Measurements from ENCODE around the gene ZIC5.

Gene ZIC5
- total RNA-seq, result 0 to 0.04 (median 0) reads per million in 3 experiments

GRCh38 chr13:99971576-99972189 lies at the start of gene ZIC5:
ZIC5 (minus strand) TSS chr13:99971767; CDS start chr13:99971603, 164 bp downstream.
- DNase-seq, result no peak

GRCh38 chr13:100019780-100020356 lies 48.3 kb upstream of the ZIC5 start:
- no peak for DNase-seq

GRCh38 chr13:100014621-100015020 lies 43.1 kb upstream of the ZIC5 start:
- DNase-seq, result no peak

GRCh38 chr13:99998261-99998660 lies 26.7 kb upstream of the ZIC5 start:
- no peak for DNase-seq

GRCh38 chr13:99997702-99998214 lies 26.2 kb upstream of the ZIC5 start:
- no peak for DNase-seq

GRCh38 chr13:99996381-99996973 lies 24.9 kb upstream of the ZIC5 start:
- no peak for DNase-seq

GRCh38 chr13:99995589-99996380 lies 24.2 kb upstream of the ZIC5 start:
- DNase-seq, result no peak

- no peak for DNase-seq
These were observed 23.6 kb upstream of the ZIC5 start for GRCh38 chr13:99995104-99995588.

- DNase-seq, result no peak
These were observed 23.1 kb upstream of the ZIC5 start for GRCh38 chr13:99994638-99995020.

- no peak for DNase-seq
These were observed 22.4 kb upstream of the ZIC5 start for GRCh38 chr13:99993660-99994637.

- no peak for DNase-seq
These were observed 21.4 kb upstream of the ZIC5 start for GRCh38 chr13:99992949-99993351.

- DNase-seq, result no peak
These were observed 20.5 kb upstream of the ZIC5 start for GRCh38 chr13:99991828-99992775.

- no peak for DNase-seq
These were observed 19.7 kb upstream of the ZIC5 start for GRCh38 chr13:99991013-99991827.

- no peak for DNase-seq
These were observed 18.8 kb upstream of the ZIC5 start for GRCh38 chr13:99990126-99990977.

- DNase-seq, result no peak
These were observed 17.9 kb upstream of the ZIC5 start for GRCh38 chr13:99989276-99990125.

GRCh38 chr13:99988529-99989275 lies 17.1 kb upstream of the ZIC5 start:
- no peak for DNase-seq
